ENCODE data around the gene RPS3. TPM values are rescaled to one million over a fixed set of nuclear protein-coding genes. Genes with fewer than 3 reads are reported as not detected.
"Not testable (repeated sequence)": the region's sequence is repeated elsewhere in the genome, so short reads cannot be mapped to it uniquely, and the experiment has no call there.

Gene RPS3
- total RNA-seq, 1 experiment from 2014 or later: 1,629 TPM

GRCh38 chr11:75380245-75380644 lies 19.1 kb upstream of the RPS3 start:
- DNase-seq (ENCODE audit: low read depth): no peak

DNA sequence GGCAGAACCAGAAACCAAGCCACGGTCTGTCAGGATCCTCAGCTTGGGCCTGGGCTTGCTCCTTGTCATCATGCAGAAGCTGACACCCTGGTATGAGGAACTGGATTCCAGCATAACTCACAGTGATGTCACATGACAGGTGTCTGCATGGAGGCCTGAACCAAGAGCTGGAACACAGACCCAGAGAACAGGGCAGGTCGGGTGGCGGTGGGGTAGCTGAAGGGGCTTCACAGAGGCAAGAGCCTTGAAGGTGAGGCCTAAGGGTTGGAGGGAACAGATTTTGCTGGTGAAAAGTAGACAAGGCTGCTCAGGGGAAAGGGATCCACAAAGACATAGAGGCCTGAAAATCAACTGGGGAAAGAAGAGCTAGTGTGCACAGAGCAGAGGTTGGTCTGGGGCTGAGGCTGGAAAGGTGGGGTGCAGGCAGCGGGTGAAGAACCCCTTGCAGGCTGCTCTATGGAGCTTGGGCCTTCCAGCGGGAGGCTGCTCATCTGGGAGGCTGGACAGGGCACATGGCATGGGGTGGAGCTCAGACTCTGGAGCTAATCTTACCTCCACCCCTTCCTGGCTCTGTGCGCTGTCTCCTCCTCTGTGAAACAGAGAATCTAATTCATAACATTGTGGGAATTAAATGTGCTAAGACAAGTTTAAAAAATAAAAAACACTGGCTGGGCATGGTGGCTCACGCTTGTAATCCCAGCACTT lies 18.4 kb upstream of the RPS3 start:
- no peak for DNase-seq (ENCODE audit: low read depth)

DNA sequence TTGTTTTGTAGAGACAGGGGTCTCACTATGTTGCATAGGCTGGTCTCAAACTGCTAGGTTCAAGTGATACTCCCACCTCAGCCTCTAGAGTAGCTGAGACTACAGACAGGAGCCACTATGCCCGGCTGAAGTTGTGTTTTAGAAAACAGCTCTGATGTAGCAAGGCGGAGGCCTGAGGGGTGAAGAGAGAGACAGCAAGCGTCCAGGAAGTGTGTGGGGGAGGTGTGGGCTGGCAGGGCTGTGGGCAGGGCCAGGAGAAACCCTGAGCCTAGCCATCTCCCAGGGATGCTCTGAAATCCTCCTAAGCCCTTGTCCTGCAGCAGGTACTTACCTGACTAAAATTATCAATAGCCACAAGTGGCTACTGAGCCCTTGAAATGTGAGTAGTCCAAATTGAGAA lies 16.1 kb upstream of the RPS3 start:
- no peak for DNase-seq (ENCODE audit: low read depth)

DNA sequence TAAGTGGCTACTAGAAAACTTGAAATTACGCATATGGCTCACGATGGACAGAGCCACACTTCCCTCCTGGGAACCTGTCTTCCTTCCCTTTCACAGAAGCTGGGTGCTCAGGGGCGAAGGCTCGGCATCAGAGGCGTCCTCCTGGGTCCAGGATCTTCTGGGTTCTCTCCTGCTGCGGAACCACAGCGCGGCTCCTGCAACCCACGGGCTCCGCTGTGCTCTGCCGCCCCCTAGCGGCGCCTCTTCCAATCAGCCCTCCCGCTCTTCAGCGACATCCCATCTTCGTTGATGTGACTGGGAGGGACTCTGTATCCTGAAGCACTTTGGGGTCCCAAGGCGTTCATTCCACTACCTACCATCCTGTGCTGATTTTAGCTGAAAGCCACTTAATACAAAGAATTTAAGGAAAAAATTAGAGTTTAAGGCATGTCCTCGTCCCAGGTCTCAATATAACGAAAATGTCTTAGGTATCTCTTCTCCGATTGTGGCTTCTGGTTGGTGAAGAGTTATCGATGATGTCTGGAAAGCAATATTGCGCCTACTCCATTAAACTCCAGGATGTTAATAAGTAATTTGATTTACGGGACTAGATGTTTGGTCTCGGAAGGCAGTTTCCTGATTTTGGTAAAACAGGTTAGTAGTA lies 14.8 kb upstream of the RPS3 start:
- peak; percentile 62 for DNase-seq (ENCODE audit: low read depth)

GRCh38 chr11:75386942-75387630 lies 12.2 kb upstream of the RPS3 start:
- no peak for DNase-seq (ENCODE audit: low read depth)

GRCh38 chr11:75387736-75388294 lies 11.5 kb upstream of the RPS3 start:
- DNase-seq (ENCODE audit: low read depth): no peak

GRCh38 chr11:75388386-75389275 lies 10.7 kb upstream of the RPS3 start:
- DNase-seq (ENCODE audit: low read depth): peak; percentile 75

- peak; percentile 58 for DNase-seq (ENCODE audit: low read depth)
Measured at GRCh38 chr11:75389276-75389605, 10.1 kb upstream of the RPS3 start.

DNA sequence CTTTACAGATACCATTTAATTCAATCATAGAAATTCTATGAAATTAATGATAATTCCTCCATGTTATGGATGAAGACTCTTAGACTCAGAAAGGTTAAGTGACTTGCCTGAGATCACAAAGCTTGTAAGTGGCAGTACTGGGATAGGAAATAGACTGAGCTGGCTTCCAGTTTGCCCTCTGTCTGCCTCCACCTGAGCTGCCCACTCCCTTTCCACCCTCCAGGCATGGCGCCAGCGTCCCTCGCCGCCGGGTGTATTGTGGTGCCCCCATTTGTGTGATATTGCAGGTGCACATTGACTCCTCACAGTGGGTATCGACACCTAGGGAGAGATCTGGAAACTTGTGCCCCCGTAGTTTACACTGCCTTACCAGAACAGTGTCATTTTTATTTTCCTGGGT lies 9.4 kb upstream of the RPS3 start:
- DNase-seq (ENCODE audit: low read depth): no peak

- DNase-seq (ENCODE audit: low read depth): no peak
Measured at GRCh38 chr11:75394085-75394840, 5.1 kb upstream of the RPS3 start.

- DNase-seq (ENCODE audit: low read depth): no peak
Measured at GRCh38 chr11:75398906-75399305, 412 bp upstream of the RPS3 start.

GRCh38 chr11:75400146-75400865 lies 988 bp downstream of the RPS3 start:
- DNase-seq (ENCODE audit: low read depth): peak; percentile 22

GRCh38 chr11:75402002-75402773 lies 2.9 kb downstream of the RPS3 start:
- DNase-seq (ENCODE audit: low read depth): no peak

GRCh38 chr11:75403037-75403436 lies 3.7 kb downstream of the RPS3 start:
- no peak for DNase-seq (ENCODE audit: low read depth)

- no peak for DNase-seq (ENCODE audit: low read depth)
Measured at GRCh38 chr11:75403983-75404658, 4.8 kb downstream of the RPS3 start.

DNA sequence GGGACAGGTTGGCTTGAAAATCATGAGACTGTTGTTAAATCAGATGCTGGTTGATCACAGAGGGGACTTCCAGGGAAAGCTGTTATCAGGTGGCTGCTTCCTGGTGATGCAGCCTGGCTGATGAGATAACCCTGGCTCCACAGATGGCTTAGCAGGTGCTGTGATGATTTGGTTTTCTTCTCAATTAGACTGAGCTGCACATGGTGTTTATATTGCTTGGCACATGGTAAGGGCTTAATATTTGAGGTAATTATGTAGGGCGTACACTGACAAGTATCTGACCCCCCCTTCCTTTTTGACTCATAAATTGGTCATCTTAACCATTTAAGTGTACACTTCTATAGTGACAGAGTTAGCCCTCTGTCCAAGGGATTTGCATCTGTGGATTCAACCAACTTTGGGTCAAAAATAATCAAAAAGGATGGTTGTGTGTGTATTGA lies 7.0 kb downstream of the RPS3 start:
- DNase-seq (ENCODE audit: low read depth): peak; percentile 34

- no peak for DNase-seq (ENCODE audit: low read depth)
Measured at GRCh38 chr11:75408957-75409219, 9.6 kb downstream of the RPS3 start.

DNA sequence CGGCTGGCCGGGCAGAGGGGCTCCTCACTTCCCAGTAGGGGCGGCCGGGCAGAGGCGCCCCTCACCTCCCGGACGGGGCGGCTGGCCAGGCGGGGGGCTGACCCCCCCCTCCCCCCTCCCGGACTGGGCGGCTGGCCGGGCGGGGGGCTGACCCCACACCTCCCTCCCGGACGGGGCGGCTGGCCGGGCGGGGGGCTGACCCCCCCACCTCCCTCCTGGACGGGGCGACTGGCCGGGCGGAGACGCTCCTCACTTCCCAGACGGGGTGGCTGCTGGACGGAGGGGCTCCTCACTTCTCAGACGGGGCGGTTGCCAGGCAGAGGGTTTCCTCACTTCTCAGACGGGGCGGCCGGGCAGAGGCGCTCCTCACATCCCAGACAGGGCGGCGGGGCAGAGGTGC lies 10.7 kb downstream of the RPS3 start:
- DNase-seq (ENCODE audit: low read depth): not testable (repeated sequence)

GRCh38 chr11:75413146-75413545 lies 13.8 kb downstream of the RPS3 start:
- DNase-seq (ENCODE audit: low read depth): not testable (repeated sequence)

All from RPMI7951 (cell line).